Measurements from ENCODE around the gene ZBTB7C.

DNA sequence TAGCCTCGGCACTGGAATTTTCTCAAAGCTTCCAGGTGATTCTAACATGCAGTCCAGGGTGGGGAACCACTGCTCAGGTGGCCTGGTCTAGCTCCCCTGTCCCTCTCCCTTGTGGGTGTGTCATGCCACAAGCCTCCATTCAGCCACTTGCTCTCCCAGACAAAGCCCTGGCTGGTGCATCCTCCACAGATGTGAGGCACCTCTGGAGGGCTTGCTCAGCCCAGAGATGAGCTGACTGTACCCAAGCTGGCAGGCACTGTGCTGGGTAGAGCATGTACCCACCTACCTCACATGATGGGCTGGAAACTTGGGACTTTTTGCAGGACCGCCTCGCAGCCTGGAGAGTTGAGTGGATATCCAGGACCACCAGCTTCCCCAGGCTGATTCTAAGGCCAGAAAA is 88.1 kb downstream of the ZBTB7C start:
- TF ChIP-seq, protein P1, sequence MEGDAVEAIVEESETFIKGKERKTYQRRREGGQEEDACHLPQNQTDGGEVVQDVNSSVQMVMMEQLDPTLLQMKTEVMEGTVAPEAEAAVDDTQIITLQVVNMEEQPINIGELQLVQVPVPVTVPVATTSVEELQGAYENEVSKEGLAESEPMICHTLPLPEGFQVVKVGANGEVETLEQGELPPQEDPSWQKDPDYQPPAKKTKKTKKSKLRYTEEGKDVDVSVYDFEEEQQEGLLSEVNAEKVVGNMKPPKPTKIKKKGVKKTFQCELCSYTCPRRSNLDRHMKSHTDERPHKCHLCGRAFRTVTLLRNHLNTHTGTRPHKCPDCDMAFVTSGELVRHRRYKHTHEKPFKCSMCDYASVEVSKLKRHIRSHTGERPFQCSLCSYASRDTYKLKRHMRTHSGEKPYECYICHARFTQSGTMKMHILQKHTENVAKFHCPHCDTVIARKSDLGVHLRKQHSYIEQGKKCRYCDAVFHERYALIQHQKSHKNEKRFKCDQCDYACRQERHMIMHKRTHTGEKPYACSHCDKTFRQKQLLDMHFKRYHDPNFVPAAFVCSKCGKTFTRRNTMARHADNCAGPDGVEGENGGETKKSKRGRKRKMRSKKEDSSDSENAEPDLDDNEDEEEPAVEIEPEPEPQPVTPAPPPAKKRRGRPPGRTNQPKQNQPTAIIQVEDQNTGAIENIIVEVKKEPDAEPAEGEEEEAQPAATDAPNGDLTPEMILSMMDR (conservative IDR thresholded peaks at IDR 0.05; ENCODE audit: low read length) = no peak
- TF ChIP-seq EZH2phosphoT487 (IDR thresholded peaks at IDR 0.05; ENCODE audit: borderline replicate concordance, low read depth, low read length) = no peak

Data from OCI-LY7 (cell line).